ENCODE results near the gene LARGE1.
A peak's percentile ranks its signal among the peaks of the same experiment; 100 is the strongest.

Gene LARGE1

DNA sequence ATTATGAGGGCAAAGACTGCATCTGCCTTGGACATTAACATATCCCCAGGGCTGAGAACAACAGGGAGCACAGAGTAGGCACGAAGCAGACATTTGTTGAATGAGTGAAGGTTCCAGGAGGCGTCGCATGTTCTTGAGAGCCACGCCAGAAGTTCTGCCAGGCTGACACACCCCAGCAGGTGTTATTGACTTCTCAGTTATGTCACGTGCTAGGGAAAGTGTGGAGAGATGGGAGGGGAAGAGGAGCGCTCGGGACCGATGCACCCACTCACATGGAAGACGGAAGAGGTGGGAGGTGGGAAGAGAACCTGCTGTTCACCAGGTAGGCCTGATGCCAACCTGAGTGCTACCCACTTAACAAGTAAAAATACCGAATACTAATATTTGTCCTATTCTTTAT lies 232.8 kb downstream of the LARGE1 start:
- H3K36me3 ChIP-seq = peaks cover 4% of the 10 kb centered on the region; the same call in 1 of the 2 replicates
- no peak overlapping the region for H3K4me2 ChIP-seq
- no peaks in the 10 kb centered on the region for H4K20me1 ChIP-seq
- H3K9me3 ChIP-seq = no peaks in the 10 kb centered on the region
- no peaks in the 10 kb centered on the region for H3K27me3 ChIP-seq
- H3K27ac ChIP-seq = no peak overlapping the region
- TF ChIP-seq Cebpa-rat (IDR thresholded peaks at IDR 0.05) = no peak
- H3K4me3 ChIP-seq = no peak overlapping the region
- H3K9ac ChIP-seq = no peak overlapping the region
- peaks cover 8% of the 10 kb centered on the region; the same call in 1 of the 2 replicates for H3K4me1 ChIP-seq

DNA sequence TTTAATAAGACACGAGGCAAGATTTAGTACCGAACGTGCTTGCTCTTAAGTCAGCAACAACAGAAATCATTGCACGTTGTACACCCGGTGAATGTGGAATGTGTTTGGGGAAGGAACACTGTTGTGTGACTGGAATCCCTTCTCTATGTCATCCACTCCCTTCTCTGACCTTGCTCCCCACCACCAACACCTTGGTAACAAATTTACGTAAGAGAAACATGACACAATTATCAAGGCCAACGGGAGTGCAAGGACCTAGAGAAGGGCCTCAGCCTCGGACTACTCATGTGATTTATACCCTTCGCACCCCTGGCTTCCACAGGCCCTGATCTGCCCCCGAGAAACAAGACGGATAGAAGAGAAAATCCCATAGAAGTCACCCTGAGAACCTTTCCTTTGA lies 236.2 kb downstream of the LARGE1 start:
- Histone ChIP-seq H3K9ac (no peak overlapping the region), H3K4me3 (no peak overlapping the region), H3K27me3 (no peaks in the 10 kb centered on the region), H3K27ac (no peak overlapping the region), H3K36me3 (peaks cover 2% of the 10 kb centered on the region; the same call in 1 of the 2 replicates), H4K20me1 (no peaks in the 10 kb centered on the region), H3K4me2 (no peak overlapping the region), H3K9me3 (no peaks in the 10 kb centered on the region), H3K4me1 (no peaks in the 10 kb centered on the region)
- no peak for TF ChIP-seq Cebpa-rat (IDR thresholded peaks at IDR 0.05)

DNA sequence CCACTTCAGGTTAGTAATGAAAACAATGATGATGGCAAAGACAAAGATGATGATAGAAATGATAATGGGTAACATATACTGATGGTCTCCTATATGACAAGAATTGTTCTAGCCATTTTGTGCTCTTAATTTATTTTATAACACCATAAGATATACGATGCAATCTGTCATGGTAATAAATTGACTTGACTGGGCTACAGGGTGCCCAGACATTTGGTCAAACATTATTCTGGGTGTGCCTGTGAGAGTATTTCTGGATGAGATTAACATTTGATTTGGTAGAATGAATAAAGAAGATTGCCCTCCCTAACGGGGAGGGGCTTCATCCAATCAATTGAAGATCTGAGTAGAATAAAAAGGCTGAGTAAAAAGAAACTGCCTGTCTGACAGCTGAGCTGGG lies 237.3 kb downstream of the LARGE1 start:
- Histone ChIP-seq H3K9me3 (no peaks in the 10 kb centered on the region), H4K20me1 (0 out of 2 replicates have a peak, but pooled peaks cover 4% of the 10 kb centered on the region), H3K4me1 (peaks cover 5% of the 10 kb centered on the region; the same call in 1 of the 2 replicates), H3K9ac (no peak overlapping the region), H3K27ac (no peak overlapping the region), H3K4me3 (no peak overlapping the region), H3K36me3 (no peaks in the 10 kb centered on the region), H3K4me2 (no peak overlapping the region), H3K27me3 (no peaks in the 10 kb centered on the region)
- TF ChIP-seq Cebpa-rat (IDR thresholded peaks at IDR 0.05) = no peak

DNA sequence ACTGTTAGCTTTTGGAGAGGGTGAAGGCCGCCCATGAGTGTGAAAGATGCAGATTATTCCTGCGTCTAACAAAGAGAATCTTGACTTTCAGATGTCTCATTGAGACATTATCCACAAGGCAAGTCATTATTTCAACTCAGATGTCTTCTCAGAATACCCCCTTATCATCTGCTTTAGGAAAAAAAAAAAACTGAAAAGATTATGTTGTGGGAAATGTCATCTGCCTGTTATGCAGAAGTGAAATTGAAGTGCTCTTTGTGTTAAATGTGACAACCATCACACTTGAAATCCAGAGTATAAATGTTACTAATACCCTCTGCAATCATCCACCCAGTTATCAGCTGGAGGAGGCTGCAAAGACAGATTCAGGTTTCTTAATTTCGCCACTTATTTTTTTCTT lies 239.6 kb downstream of the LARGE1 start:
- Histone ChIP-seq H3K27ac (no peak overlapping the region), H3K4me3 (no peak overlapping the region), H4K20me1 (0 out of 2 replicates have a peak, but pooled peaks cover 4% of the 10 kb centered on the region), H3K9ac (no peak overlapping the region), H3K4me1 (peaks cover 5% of the 10 kb centered on the region; the same call in 1 of the 2 replicates), H3K36me3 (no peaks in the 10 kb centered on the region), H3K27me3 (no peaks in the 10 kb centered on the region), H3K4me2 (no peak overlapping the region), H3K9me3 (no peaks in the 10 kb centered on the region)
- no peak for TF ChIP-seq Cebpa-rat (IDR thresholded peaks at IDR 0.05)

DNA sequence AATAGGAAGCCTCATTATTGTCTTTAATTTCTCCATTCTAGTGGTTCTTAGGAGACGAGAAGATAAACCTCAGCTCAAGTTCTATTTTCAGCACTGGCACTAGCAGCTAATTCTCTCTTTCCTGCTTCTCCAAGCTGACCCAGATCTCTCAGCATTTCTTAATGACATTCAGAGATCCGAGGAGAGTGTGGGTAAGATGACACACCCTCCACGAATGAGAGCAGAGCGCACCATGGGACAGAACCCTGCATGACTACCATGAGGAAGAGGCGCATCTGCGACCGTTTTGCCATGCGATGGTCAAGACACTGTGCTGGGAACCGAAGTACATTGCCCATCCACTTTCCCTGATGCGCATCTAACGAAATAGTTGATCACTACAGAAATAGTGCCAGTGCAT lies 241.8 kb downstream of the LARGE1 start:
- Histone ChIP-seq H3K36me3 (no peaks in the 10 kb centered on the region), H3K9me3 (no peaks in the 10 kb centered on the region), H3K4me3 (no peak overlapping the region), H3K4me2 (no peak overlapping the region), H4K20me1 (0 out of 2 replicates have a peak, but pooled peaks cover 4% of the 10 kb centered on the region), H3K4me1 (peaks cover 5% of the 10 kb centered on the region; the same call in 1 of the 2 replicates), H3K9ac (no peak overlapping the region), H3K27me3 (no peaks in the 10 kb centered on the region), H3K27ac (no peak overlapping the region)
- TF ChIP-seq Cebpa-rat (IDR thresholded peaks at IDR 0.05) = no peak

DNA sequence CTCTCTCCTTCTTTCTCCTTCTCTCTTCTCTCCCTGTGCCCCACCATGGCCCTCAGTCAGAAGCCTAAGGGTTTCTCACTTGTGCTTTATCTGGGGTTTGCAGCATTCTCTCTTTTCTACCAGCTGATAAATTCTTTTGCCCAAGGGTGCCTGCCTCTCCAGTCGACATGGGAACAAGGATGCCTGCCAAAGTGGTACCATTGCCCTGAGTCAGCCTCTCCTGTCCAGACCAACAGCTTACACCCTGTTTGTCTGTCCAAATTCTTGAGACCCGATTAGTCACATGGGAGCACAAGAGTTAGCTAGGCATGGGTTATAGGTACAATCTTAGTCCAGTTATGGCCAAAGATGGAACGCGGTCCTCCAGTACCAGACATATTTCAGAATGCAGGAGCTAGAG lies 242.7 kb downstream of the LARGE1 start:
- Histone ChIP-seq H3K27ac (no peak overlapping the region), H3K4me2 (no peak overlapping the region), H3K9ac (no peak overlapping the region), H3K4me3 (no peak overlapping the region), H3K27me3 (no peaks in the 10 kb centered on the region), H3K4me1 (peaks cover 5% of the 10 kb centered on the region; the same call in 1 of the 2 replicates), H4K20me1 (0 out of 2 replicates have a peak, but pooled peaks cover 4% of the 10 kb centered on the region), H3K9me3 (no peaks in the 10 kb centered on the region), H3K36me3 (no peaks in the 10 kb centered on the region)
- no peak for TF ChIP-seq Cebpa-rat (IDR thresholded peaks at IDR 0.05)

DNA sequence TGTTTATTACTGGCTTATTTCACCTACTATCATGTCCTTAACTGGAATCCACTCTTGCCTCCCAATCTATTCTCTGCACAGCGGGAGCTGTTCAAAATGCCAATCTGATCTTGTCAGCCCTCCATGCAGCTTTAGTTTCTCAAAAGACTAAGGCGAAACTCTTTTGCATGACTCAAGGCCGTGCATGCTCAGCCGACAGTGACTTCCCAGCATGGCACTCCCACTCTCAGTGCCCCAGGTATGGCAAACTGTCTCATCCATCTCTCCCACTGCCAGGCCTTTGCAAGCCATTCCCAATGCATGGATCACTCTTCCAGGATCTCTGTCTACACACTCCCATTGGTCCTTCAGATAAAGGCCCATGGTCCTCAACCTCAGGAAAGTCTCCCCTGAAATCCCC lies 245.9 kb downstream of the LARGE1 start:
- Histone ChIP-seq H3K4me3 (no peak overlapping the region), H3K9ac (no peak overlapping the region), H4K20me1 (0 out of 2 replicates have a peak, but pooled peaks cover 8% of the 10 kb centered on the region), H3K4me2 (no peak overlapping the region), H3K27me3 (no peaks in the 10 kb centered on the region), H3K27ac (no peak overlapping the region), H3K36me3 (no peaks in the 10 kb centered on the region), H3K4me1 (peaks cover 24% of the 10 kb centered on the region), H3K9me3 (no peaks in the 10 kb centered on the region)
- TF ChIP-seq Cebpa-rat (IDR thresholded peaks at IDR 0.05) = no peak

DNA sequence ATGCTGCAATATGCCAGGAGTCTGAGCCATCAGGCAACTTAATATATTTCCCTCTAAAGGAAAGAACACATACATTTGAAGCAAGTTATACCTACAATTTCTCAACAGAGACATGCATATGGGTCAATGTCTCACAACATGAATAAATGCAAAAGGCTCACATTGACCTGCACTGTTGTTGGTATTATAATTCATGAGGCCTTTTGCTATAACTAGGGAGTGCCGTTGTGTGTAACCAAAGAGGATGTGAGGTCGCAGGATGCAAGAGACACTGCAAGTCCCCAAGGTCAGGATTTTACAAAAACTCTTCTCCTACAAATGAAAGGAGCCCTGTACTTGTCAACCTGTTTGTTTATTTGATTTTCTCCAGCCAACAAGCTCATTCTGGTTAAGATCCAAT lies 250.5 kb downstream of the LARGE1 start:
- H3K4me1 ChIP-seq = peaks cover 38% of the 10 kb centered on the region
- no peak overlapping the region for H3K27ac ChIP-seq
- no peaks in the 10 kb centered on the region for H3K36me3 ChIP-seq
- H3K4me2 ChIP-seq = peak overlapping the region; percentile 52
- H3K9ac ChIP-seq = no peak overlapping the region
- H3K4me3 ChIP-seq = no peak overlapping the region
- no peak for TF ChIP-seq Cebpa-rat (IDR thresholded peaks at IDR 0.05)
- 0 out of 2 replicates have a peak, but pooled peaks cover 4% of the 10 kb centered on the region for H4K20me1 ChIP-seq
- no peaks in the 10 kb centered on the region for H3K27me3 ChIP-seq
- H3K9me3 ChIP-seq = no peaks in the 10 kb centered on the region

DNA sequence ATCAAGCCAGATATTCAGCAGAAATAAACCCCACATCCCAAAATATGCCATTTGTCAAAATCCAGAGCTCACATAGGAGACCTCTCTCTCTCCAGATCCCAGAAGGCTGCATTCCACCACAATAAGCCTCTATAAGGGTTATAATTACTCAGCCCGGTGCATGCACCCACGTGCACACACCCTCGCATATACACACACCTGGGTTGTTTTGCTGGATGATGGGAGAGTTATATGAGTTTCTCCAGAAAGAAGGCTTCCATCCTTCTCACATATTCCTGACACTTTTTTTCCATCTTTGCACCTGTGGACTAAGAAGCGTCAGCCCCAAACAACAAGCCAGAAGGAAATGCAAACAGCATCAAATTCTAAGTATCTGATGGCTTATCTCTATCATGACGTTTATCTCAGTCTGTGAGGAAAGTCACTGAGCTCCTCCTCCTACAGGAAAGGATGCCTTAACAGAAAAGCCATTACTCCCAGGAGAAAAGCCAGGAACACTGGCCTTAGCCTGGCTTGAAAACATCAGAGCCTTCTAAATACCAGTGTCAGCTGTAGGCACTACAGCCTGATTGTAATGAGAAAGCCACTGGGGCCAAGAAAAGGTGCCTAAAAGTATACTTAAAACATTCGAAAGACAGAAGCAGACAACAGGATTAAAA lies 253.2 kb downstream of the LARGE1 start:
- Histone ChIP-seq H3K4me3 (no peak overlapping the region), H3K36me3 (no peaks in the 10 kb centered on the region), H3K27ac (no peak overlapping the region), H3K9me3 (no peaks in the 10 kb centered on the region), H3K4me2 (peak overlapping the region; percentile 22), H3K4me1 (peaks cover 46% of the 10 kb centered on the region), H4K20me1 (no peaks in the 10 kb centered on the region), H3K9ac (no peak overlapping the region), H3K27me3 (no peaks in the 10 kb centered on the region)
- no peak for TF ChIP-seq Cebpa-rat (IDR thresholded peaks at IDR 0.05)

DNA sequence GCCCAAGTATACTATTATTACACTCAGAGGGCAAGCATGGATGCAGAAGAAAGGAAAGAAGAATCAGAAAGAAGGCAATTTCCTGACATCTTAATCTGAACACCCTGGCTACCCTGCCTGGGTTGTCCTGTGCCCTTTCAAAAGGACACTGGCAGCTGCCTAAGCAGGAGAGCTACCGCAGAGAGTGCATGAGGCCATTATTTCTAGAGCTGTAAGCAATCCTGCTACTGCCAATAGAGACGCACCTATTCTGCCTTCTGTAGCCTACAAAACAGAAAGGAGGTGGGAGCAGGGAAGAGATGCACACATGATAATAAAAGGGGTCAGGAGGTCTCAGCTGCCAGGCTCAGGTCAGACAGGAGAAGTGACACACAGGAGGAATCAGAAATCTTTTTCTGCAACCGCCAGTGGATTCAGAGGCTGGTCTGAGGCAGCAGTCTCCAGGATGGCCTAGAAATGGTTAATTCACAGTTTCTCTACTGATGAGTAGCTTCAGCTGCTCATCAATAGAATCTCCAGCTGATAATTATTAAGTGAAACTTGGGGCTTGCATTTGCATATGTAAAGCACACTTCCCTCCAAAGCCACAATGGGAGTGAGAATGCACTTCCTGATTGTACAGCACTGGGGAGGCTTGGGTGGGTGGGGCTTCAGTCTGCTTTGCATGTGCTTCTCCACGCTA lies 253.9 kb downstream of the LARGE1 start:
- no peaks in the 10 kb centered on the region for H3K27me3 ChIP-seq
- TF ChIP-seq Cebpa-rat (IDR thresholded peaks at IDR 0.05) = no peak
- H4K20me1 ChIP-seq = no peaks in the 10 kb centered on the region

More for the DNA sequence above, 253.9 kb downstream of the LARGE1 start:
- Histone ChIP-seq H3K4me3 (no peak overlapping the region), H3K4me2 (peak overlapping the region; percentile 22; the same call in 1 of the 2 replicates), H3K9me3 (no peaks in the 10 kb centered on the region), H3K36me3 (no peaks in the 10 kb centered on the region), H3K9ac (no peak overlapping the region; the same call in 1 of the 2 replicates), H3K27ac (no peak overlapping the region), H3K4me1 (peaks cover 45% of the 10 kb centered on the region)
